K562 (cell line): ENCODE results near the gene TSTD2. TPM values are rescaled to one million over a fixed set of nuclear protein-coding genes. Genes with fewer than 3 reads are reported as not detected.
"Not testable (repeated sequence)": the region's sequence is repeated elsewhere in the genome, so short reads cannot be mapped to it uniquely, and the experiment has no call there.

Experiments
- ATAC-seq: fragments of 200-7000 bp; cut with Tn5 transposase; 3 replicates; pipeline ENCODE4 v1.9.1; 2020; ENCODE audit warnings: moderate library complexity
- BruUV-seq: library from RNA; stranded (reverse); fragments of 400-500 nt; replicated peaks from 2 replicates; lab custom pipeline; 2021; lab: Mats Ljungman, UMichigan
- CTCF ChIA-PET: fragments of 300-600 bp; formaldehyde crosslinking; extraction: SDS; loops from one replicate; lab custom pipeline; 2021; ENCODE audit warnings: low intra/inter-chr PET ratio; lab: Yijun Ruan, JAX
- POLR2A ChIA-PET: fragments of 300-600, 350-650 bp; sonication (Branson Sonifier 250); formaldehyde crosslinking; extraction: SDS; loops from one replicate; lab custom pipeline; 2021; ENCODE audit warnings: antibody characterized with exemption, inconsistent platforms; lab: Yijun Ruan, JAX
- DNase-seq, 4 experiments: peaks; one replicate each; pipeline versions ENCODE4 v3.0.0 to v3.0.0-alpha.2; 2011 to 2018; ENCODE audit warnings: low spot score in 3 of 4, mixed read lengths in 3 of 4; ENCODE audit errors: extremely low read depth in 1 of 4
- FAIRE-seq: peaks from 2 replicates; lab custom pipeline; 2011; peaks lifted over from hg19 to GRCh38; lab: Jason Lieb, UNC
- H2AFZ ChIP-seq: 2 replicates; pipeline ENCODE4 v1.6.0; 2011; ENCODE audit warnings: low read depth, low read length, control low read depth, inconsistent platforms
- H3K27ac ChIP-seq: fragments of 200-600 bp; 3 replicates; pipeline ENCODE4 v1.8.0; 2011; ENCODE audit warnings: low read depth, mild to moderate bottlenecking, control low read depth, inconsistent platforms, low read length, moderate library complexity, mixed read lengths; ENCODE audit errors: extremely low read depth
- H3K27me3 ChIP-seq, 2 experiments: fragments of 300-600 bp in 1 of 2; 2 replicates in 1 of 2; 3 replicates in 1 of 2; pipeline versions ENCODE4 v1.6.0 to v1.8.0; 2011; ENCODE audit warnings: inconsistent platforms in 2 of 2, low read length in 2 of 2, mild to moderate bottlenecking in 1 of 2, mixed read lengths in 1 of 2, moderate library complexity in 1 of 2; ENCODE audit not compliant: control insufficient read depth in 2 of 2, insufficient read depth in 2 of 2
- H3K36me3 ChIP-seq: fragments of 300-600 bp; 3 replicates; pipeline ENCODE4 v1.8.0; 2011; ENCODE audit warnings: mild to moderate bottlenecking, low read length, inconsistent platforms; ENCODE audit not compliant: control insufficient read depth, insufficient read depth
- H3K4me1 ChIP-seq, 2 experiments: fragments of 200-600 bp in 1 of 2; replicated peaks in 1 of 2; 2 replicates in 1 of 2; 3 replicates in 1 of 2; pipeline versions ENCODE4 v1.5.1 to v1.8.0; 2011; ENCODE audit warnings: inconsistent platforms in 2 of 2, low read length in 2 of 2, mild to moderate bottlenecking in 1 of 2, mixed read lengths in 1 of 2, moderate library complexity in 1 of 2; ENCODE audit not compliant: control insufficient read depth in 2 of 2, insufficient read depth in 2 of 2
- H3K4me2 ChIP-seq: 2 replicates; pipeline ENCODE4 v1.6.1; 2011; ENCODE audit warnings: low read length, control low read depth, inconsistent platforms, mixed read lengths; ENCODE audit not compliant: insufficient read depth
- H3K4me3 ChIP-seq: fragments of 200-600 bp; sonication (generic), shearing (Covaris generic); 2 replicates; pipeline ENCODE4 v1.5.1; 2016; ENCODE audit warnings: control low read depth, inconsistent platforms
- H3K79me2 ChIP-seq: fragments of 200-600 bp; 3 replicates; pipeline ENCODE4 v1.8.0; 2011; ENCODE audit warnings: low read length, inconsistent platforms; ENCODE audit not compliant: control insufficient read depth, insufficient read depth
- H3K9ac ChIP-seq, 2 experiments: 2 replicates each; pipeline versions ENCODE4 v1.6.0 to v1.6.1; 2011; ENCODE audit warnings: low read depth in 2 of 2, low read length in 2 of 2, control low read depth in 1 of 2, inconsistent platforms in 1 of 2, mild to moderate bottlenecking in 1 of 2, mixed read lengths in 1 of 2; ENCODE audit not compliant: insufficient read depth in 1 of 2
- H3K9me1 ChIP-seq: one replicate; pipeline ENCODE4 v1.6.0; 2011; ENCODE audit warnings: inconsistent platforms, mild to moderate bottlenecking, low read length, moderate library complexity; ENCODE audit not compliant: control insufficient read depth, insufficient read depth
- H3K9me3 ChIP-seq: replicated peaks from 2 replicates; pipeline ENCODE4 v1.5.1; 2011; ENCODE audit warnings: low read depth, low read length, inconsistent platforms; ENCODE audit not compliant: control insufficient read depth, insufficient read depth
- H4K20me1 ChIP-seq: replicated peaks from 2 replicates; pipeline ENCODE4 v1.6.1; 2011; ENCODE audit warnings: low read length, inconsistent platforms, mixed read lengths; ENCODE audit not compliant: control insufficient read depth, insufficient read depth
- ATF3 ChIP-seq, 2 experiments: fragments of 450-650 bp in 1 of 2; sonication (generic) in 1 of 2; formaldehyde crosslinking in 1 of 2; IDR thresholded peaks in 1 of 2; conservative IDR thresholded peaks in 1 of 2; 2 replicates each; pipeline versions ENCODE4 v1.6.1 to v1.8.1; 2016 to 2023; ENCODE audit warnings: mild to moderate bottlenecking in 2 of 2, moderate library complexity in 2 of 2, inconsistent platforms in 1 of 2, missing genetic modification reagents in 1 of 2
- CEBPG ChIP-seq, 3 experiments: fragments of 200-800 bp in 1 of 3; sonication (Bioruptor generic) in 1 of 3; sonication (generic) in 1 of 3; formaldehyde crosslinking in 1 of 3; IDR thresholded peaks in 2 of 3; conservative IDR thresholded peaks in 1 of 3; 2 replicates each; pipeline versions ENCODE4 v1.6.1 to v1.8.0; 2016 to 2022; ENCODE audit warnings: missing compliant biosample characterization in 2 of 3, missing genetic modification characterization in 2 of 3, mild to moderate bottlenecking in 1 of 3, missing genetic modification reagents in 1 of 3
- FOXM1 ChIP-seq, 2 experiments: fragments of 450-650 bp in 1 of 2; sonication (generic) in 1 of 2; formaldehyde crosslinking in 1 of 2; IDR thresholded peaks; 2 replicates each; pipeline versions ENCODE4 v1.6.1 to v1.9.0; 2017 to 2022; ENCODE audit warnings: low read depth in 2 of 2, mild to moderate bottlenecking in 2 of 2, missing genetic modification reagents in 1 of 2, moderate library complexity in 1 of 2
- ZBTB33 ChIP-seq: sonication (generic); formaldehyde crosslinking; IDR thresholded peaks from 2 replicates; pipeline ENCODE4 v1.8.1; 2023; ENCODE audit warnings: mild to moderate bottlenecking, missing genetic modification reagents
- WGBS: fragments of 100-300 bp; shearing (Covaris generic); methylation state at CpG from one replicate; pipeline ENCODE4 v1.1.6; 2016; ENCODE audit warnings: low coverage, mixed read lengths; ENCODE audit not compliant: insufficient coverage; ENCODE audit errors: missing lambda C conversion rate; 5-methylcytosine and 5-hydroxymethylcytosine counted together
- in situ Hi-C: fragments of 300-500 bp; cut with MboI; formaldehyde crosslinking; loops from 4 replicates; pipeline ENCODE4 v1.15.0; 2018; ENCODE audit warnings: inconsistent platforms, mixed read lengths
- intact Hi-C: fragments of 100-400 bp; cut with micrococcal nuclease; formaldehyde crosslinking; loops from 2 replicates; pipeline ENCODE4 v1.14.2; 2022
- polyA plus RNA-seq, 8 experiments: library from polyadenylated mRNA; depleted of rRNA in 4 of 8; stranded (reverse) in 5 of 8; unstranded in 3 of 8; fragments of >200 nt; fragmentation: Nextera tagmentation in 2 of 8; fragmentation: Illumina TruSeq in 1 of 8; extraction: Ambion mirVana in 2 of 8; extraction: Trizol in 1 of 8; gene quantifications; 2 replicates each; pipeline versions ENCODE4 v1.2.1 to v1.2.3, GENCODE V29; 2011 to 2014; ENCODE audit warnings: inconsistent platforms in 1 of 8, missing spikeins in 1 of 8
- total RNA-seq, 7 experiments: library from RNA; depleted of rRNA in 6 of 7; stranded (reverse); fragments of >200 nt in 6 of 7; fragmentation: Illumina TruSeq in 2 of 7; extraction: Trizol in 2 of 7; gene quantifications; 2 replicates each; pipeline versions ENCODE4 v1.2.1 to v1.2.3, GENCODE V29; 2011 to 2021; ENCODE audit warnings: low replicate concordance in 1 of 7
- TF ChIP-seq, protein P1 (sequence below), 3 experiments: IDR thresholded peaks in 2 of 3; conservative IDR thresholded peaks in 1 of 3; 2 replicates each; pipeline ENCODE4 v1.5.1; 2011 to 2012; ENCODE audit warnings: low read length in 3 of 3, mild to moderate bottlenecking in 3 of 3, control low read depth in 2 of 3, improper control_type of control experiment in 1 of 3, inconsistent platforms in 1 of 3, low read depth in 1 of 3, mixed read lengths in 1 of 3, moderate library complexity in 1 of 3; ENCODE audit not compliant: insufficient read depth in 2 of 3
- TF ChIP-seq, protein P2 (sequence below): fragments of 250-450 bp; sonication (Bioruptor Pico); IDR thresholded peaks from 2 replicates; pipeline ENCODE4 v1.4.0; 2020
- TF ChIP-seq, protein P3 (sequence below): fragments of 450-650 bp; formaldehyde crosslinking; IDR thresholded peaks from 2 replicates; pipeline ENCODE4 v1.4.0; 2022; ENCODE audit warnings: mild to moderate bottlenecking, moderate library complexity

Gene TSTD2
- total and polyA plus RNA-seq, 9 of the 15 experiments (the other 6 are each of a cell fraction or from before 2014, with no cell fraction given), result 10.1 to 36.7 (median 19.0) TPM

- TF ChIP-seq, protein P1, sequence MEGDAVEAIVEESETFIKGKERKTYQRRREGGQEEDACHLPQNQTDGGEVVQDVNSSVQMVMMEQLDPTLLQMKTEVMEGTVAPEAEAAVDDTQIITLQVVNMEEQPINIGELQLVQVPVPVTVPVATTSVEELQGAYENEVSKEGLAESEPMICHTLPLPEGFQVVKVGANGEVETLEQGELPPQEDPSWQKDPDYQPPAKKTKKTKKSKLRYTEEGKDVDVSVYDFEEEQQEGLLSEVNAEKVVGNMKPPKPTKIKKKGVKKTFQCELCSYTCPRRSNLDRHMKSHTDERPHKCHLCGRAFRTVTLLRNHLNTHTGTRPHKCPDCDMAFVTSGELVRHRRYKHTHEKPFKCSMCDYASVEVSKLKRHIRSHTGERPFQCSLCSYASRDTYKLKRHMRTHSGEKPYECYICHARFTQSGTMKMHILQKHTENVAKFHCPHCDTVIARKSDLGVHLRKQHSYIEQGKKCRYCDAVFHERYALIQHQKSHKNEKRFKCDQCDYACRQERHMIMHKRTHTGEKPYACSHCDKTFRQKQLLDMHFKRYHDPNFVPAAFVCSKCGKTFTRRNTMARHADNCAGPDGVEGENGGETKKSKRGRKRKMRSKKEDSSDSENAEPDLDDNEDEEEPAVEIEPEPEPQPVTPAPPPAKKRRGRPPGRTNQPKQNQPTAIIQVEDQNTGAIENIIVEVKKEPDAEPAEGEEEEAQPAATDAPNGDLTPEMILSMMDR (IDR thresholded peaks at IDR 0.05 in 2 of 3, conservative IDR thresholded peaks at IDR 0.05 in 1 of 3; ENCODE audit: insufficient read depth in 2 of 3, low read depth in 1 of 3, low read length in 3 of 3), result no peak
- TF ChIP-seq FOXM1 (IDR thresholded peaks at IDR 0.05; ENCODE audit: low read depth) (no peak), FOXM1 (CRISPR knock-in tag; IDR thresholded peaks at IDR 0.05; ENCODE audit: low read depth) (no peak)
Observed at GRCh38 chr9:97623946-97624345, 9.2 kb downstream of the TSTD2 start (continued).

- WGBS, result 81% methylated on average over 5 of the region's 5 CpGs
- H2AFZ ChIP-seq; intact Hi-C loops; FAIRE-seq; H3K27me3 ChIP-seq; DNase-seq; in situ Hi-C loops; H3K79me2 ChIP-seq; H3K4me3 ChIP-seq; H3K9me3 ChIP-seq; H3K4me2 ChIP-seq; H4K20me1 ChIP-seq; CTCF ChIA-PET; H3K4me1 ChIP-seq; BruUV-seq; H3K27ac ChIP-seq; H3K9me1 ChIP-seq; H3K9ac ChIP-seq; TF ChIP-seq ATF3 (CRISPR knock-in tag; conservative IDR thresholded peaks at IDR 0.05); CEBPG (tag; conservative IDR thresholded peaks at IDR 0.05 in 1 of 2, IDR thresholded peaks at IDR 0.05 in 1 of 2): not testable (repeated sequence)
- H3K36me3 ChIP-seq, result peaks cover 63% of the 10 kb centered on the region
- POLR2A ChIA-PET, result interaction anchor here (0.8 kb wide), 1 partner anchor 11 kb away, joined by 4 read pairs; the partner anchor contains the start of genes NCBP1 and TSTD2
- ATAC-seq, result peak; percentile 57
- TF ChIP-seq ATF3 (IDR thresholded peaks at IDR 0.05) (peak; percentile 50; the same call in 1 of the 2 replicates), CEBPG (CRISPR knock-in tag; IDR thresholded peaks at IDR 0.05) (peak; percentile 59; the same call in 1 of the 2 replicates), ZBTB33 (peak; percentile 63; the same call in 1 of the 2 replicates)
- TF ChIP-seq, protein P2, sequence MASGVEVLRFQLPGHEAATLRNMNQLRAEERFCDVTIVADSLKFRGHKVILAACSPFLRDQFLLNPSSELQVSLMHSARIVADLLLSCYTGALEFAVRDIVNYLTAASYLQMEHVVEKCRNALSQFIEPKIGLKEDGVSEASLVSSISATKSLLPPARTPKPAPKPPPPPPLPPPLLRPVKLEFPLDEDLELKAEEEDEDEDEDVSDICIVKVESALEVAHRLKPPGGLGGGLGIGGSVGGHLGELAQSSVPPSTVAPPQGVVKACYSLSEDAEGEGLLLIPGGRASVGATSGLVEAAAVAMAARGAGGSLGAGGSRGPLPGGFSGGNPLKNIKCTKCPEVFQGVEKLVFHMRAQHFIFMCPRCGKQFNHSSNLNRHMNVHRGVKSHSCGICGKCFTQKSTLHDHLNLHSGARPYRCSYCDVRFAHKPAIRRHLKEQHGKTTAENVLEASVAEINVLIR (CRISPR knock-in tag), result 0 out of 2 replicates have a peak, but pooled peaks have one; percentile 18
- TF ChIP-seq, protein P3, sequence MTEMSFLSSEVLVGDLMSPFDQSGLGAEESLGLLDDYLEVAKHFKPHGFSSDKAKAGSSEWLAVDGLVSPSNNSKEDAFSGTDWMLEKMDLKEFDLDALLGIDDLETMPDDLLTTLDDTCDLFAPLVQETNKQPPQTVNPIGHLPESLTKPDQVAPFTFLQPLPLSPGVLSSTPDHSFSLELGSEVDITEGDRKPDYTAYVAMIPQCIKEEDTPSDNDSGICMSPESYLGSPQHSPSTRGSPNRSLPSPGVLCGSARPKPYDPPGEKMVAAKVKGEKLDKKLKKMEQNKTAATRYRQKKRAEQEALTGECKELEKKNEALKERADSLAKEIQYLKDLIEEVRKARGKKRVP, result peak; percentile 77
Observed at GRCh38 chr9:97622483-97622882, 10.7 kb downstream of the TSTD2 start.
